HepG2 (cell line): ENCODE measurements around the gene VPREB3. TPM values are rescaled to one million over a fixed set of nuclear protein-coding genes. Genes with fewer than 3 reads are reported as not detected.

Experiments
- FOXP1 ChIP-seq, 2 experiments: fragments of 450-650 bp in 1 of 2; IDR thresholded peaks; 2 replicates each; pipeline ENCODE4 v1.6.1; 2017 to 2018; ENCODE audit warnings: antibody characterized with exemption in 1 of 2
- KAT8 ChIP-seq: IDR thresholded peaks from 2 replicates; pipeline ENCODE4 v1.6.1; 2016; ENCODE audit warnings: missing genetic modification reagents, missing compliant biosample characterization
- KDM5A ChIP-seq: fragments of 200-600 bp; sonication (generic); IDR thresholded peaks from 2 replicates; pipeline ENCODE4 v1.7.0; 2018; ENCODE audit warnings: antibody characterized with exemption, mild to moderate bottlenecking, low read length, borderline replicate concordance
- KDM5B ChIP-seq: sonication (generic); formaldehyde crosslinking; IDR thresholded peaks from 2 replicates; pipeline ENCODE4 v1.4.0; 2020; ENCODE audit warnings: missing genetic modification reagents, mild to moderate bottlenecking, borderline replicate concordance
- MLXIP ChIP-seq: sonication (generic); formaldehyde crosslinking; IDR thresholded peaks from 2 replicates; pipeline ENCODE4 v1.9.0; 2021; ENCODE audit warnings: missing genetic modification reagents, borderline replicate concordance
- MTA1 ChIP-seq: sonication (generic); formaldehyde crosslinking; IDR thresholded peaks from 2 replicates; pipeline ENCODE4 v1.4.0; 2020; ENCODE audit warnings: missing genetic modification reagents, mild to moderate bottlenecking, borderline replicate concordance
- NFRKB ChIP-seq: fragments of 450-650 bp; IDR thresholded peaks from 2 replicates; pipeline ENCODE4 v1.6.1; 2017
- NKX3-1 ChIP-seq: sonication (generic); formaldehyde crosslinking; IDR thresholded peaks from 2 replicates; pipeline ENCODE4 v1.5.0; 2020; ENCODE audit warnings: missing genetic modification reagents
- NONO ChIP-seq, 2 experiments: fragments of 450-650 bp in 1 of 2; sonication (generic) in 1 of 2; formaldehyde crosslinking in 1 of 2; IDR thresholded peaks in 1 of 2; conservative IDR thresholded peaks in 1 of 2; 2 replicates each; pipeline versions ENCODE4 v1.6.1 to v1.8.0; 2017 to 2022; ENCODE audit warnings: mild to moderate bottlenecking in 1 of 2, missing genetic modification reagents in 1 of 2, moderate library complexity in 1 of 2
- POLR2G ChIP-seq: fragments of 200-400 bp; formaldehyde crosslinking; IDR thresholded peaks from 2 replicates; pipeline ENCODE4 v1.6.1; 2018; ENCODE audit warnings: mild to moderate bottlenecking, low read depth, low read length, moderate library complexity
- RAD21 ChIP-seq: fragments of 450-650 bp; formaldehyde crosslinking; IDR thresholded peaks from 2 replicates; pipeline ENCODE4 v1.5.0; 2020; ENCODE audit warnings: mild to moderate bottlenecking
- SP5 ChIP-seq: IDR thresholded peaks from 2 replicates; pipeline ENCODE4 v1.6.1; 2016; ENCODE audit warnings: low read depth, borderline replicate concordance
- THAP11 ChIP-seq: IDR thresholded peaks from 2 replicates; pipeline ENCODE4 v1.6.1; 2016; ENCODE audit warnings: missing biosample characterization, missing genetic modification reagents
- ZBTB20 ChIP-seq: sonication (generic); formaldehyde crosslinking; IDR thresholded peaks from 2 replicates; pipeline ENCODE4 v1.8.1; 2023; ENCODE audit warnings: missing genetic modification reagents, low read depth, mild to moderate bottlenecking, borderline replicate concordance
- ZNF180 ChIP-seq: sonication (generic); formaldehyde crosslinking; IDR thresholded peaks from 2 replicates; pipeline ENCODE4 v1.4.0; 2020; ENCODE audit warnings: low read depth, missing genetic modification reagents, borderline replicate concordance
- ZNF407 ChIP-seq: sonication (generic); formaldehyde crosslinking; IDR thresholded peaks from one replicate; pipeline ENCODE4 v1.5.1; 2020; ENCODE audit warnings: mild to moderate bottlenecking, missing genetic modification reagents; ENCODE audit errors: not compliant biosample characterization
- ZNF564 ChIP-seq: sonication (generic); formaldehyde crosslinking; IDR thresholded peaks from 2 replicates; pipeline ENCODE4 v1.8.1; 2023; ENCODE audit warnings: mild to moderate bottlenecking, missing genetic modification reagents
- ZSCAN21 ChIP-seq: sonication (generic); formaldehyde crosslinking; IDR thresholded peaks from 2 replicates; pipeline ENCODE4 v1.8.0; 2022; ENCODE audit warnings: mild to moderate bottlenecking, missing genetic modification reagents, moderate library complexity, borderline replicate concordance
- polyA plus RNA-seq, 8 experiments: library from polyadenylated mRNA; depleted of rRNA in 3 of 8; stranded (reverse) in 7 of 8; unstranded in 1 of 8; fragments of >200 nt; fragmentation: Illumina TruSeq in 4 of 8; extraction: Trizol in 4 of 8; gene quantifications; 2 replicates each; pipeline versions ENCODE4 v1.2.1 to v1.2.3, GENCODE V29; 2011 to 2016; ENCODE audit warnings: low read depth in 4 of 8, missing spikeins in 1 of 8, mixed read lengths in 1 of 8; ENCODE audit not compliant: insufficient read depth in 1 of 8
- total RNA-seq, 5 experiments: library from RNA; depleted of rRNA; stranded (reverse); fragments of >200 nt; fragmentation: Illumina TruSeq; extraction: Trizol; gene quantifications; 2 replicates each; pipeline ENCODE4 v1.2.3, GENCODE V29; 2016; ENCODE audit warnings: low read depth in 1 of 5

VPREB3 gene
- total and polyA plus RNA-seq, 2 of the 13 experiments (the other 11 are each of a cell fraction or from before 2014, with no cell fraction given), result 0.22 TPM; not detected in 1

DNA sequence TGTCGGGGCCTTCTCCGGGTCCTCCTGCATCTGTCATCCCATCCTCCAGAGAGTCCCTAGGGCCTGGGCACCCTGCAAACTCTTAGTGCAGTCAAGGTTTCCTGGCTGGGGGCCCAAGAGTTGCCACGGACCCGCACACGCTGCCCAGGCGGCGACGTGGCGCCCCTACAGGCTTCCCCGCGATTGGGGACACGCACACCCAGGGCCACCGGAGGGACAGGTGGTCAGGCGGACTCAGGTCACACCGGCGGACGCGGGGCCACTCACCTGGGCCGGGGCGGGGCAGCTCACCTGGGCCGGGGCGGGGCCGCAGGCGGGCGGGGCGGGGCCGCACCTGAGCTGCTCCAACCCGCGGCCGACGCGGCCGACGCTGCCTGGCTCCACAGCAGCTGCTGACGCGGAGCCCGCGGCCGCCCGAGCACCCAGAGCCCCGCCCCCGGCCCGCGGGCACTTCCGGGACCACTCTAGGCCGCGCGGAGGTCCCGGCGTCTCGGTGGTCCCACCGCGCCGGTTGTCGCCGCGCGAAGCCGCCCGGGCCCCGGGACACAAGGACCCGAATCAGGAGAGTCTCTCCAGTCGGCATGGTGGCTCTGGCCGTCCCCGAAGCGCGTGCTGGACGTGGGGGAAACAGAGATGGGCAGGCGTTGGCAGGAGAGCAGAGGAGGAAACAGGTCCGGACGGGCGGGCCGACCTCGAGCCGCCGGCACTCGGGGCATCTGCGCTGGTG lies 3.3 kb downstream of the VPREB3 start, which contains the start of gene ZNF70 (continued):
- peak; percentile 67; the same call in 1 of the 2 replicates for TF ChIP-seq KDM5B
- 0 out of 2 replicates have a peak, but pooled peaks have one; percentile 13 for TF ChIP-seq ZNF564 (CRISPR knock-in tag)
- TF ChIP-seq ZNF407 (CRISPR knock-in tag), result no peak
- TF ChIP-seq MLXIP (CRISPR knock-in tag), result no peak
- no peak for TF ChIP-seq NKX3-1
- TF ChIP-seq ZBTB20, result 0 out of 2 replicates have a peak, but pooled peaks have one; percentile 45
- 0 out of 2 replicates have a peak, but pooled peaks have one; percentile 18 for TF ChIP-seq MTA1 (CRISPR knock-in tag)
- TF ChIP-seq RAD21, result peak; percentile 29; the same call in 1 of the 2 replicates
- TF ChIP-seq NFRKB, result no peak
- 0 out of 2 replicates have a peak, but pooled peaks have one; percentile 72 for TF ChIP-seq ZSCAN21
- TF ChIP-seq KAT8, result peak; percentile 57; the same call in 1 of the 2 replicates
- peak; percentile 57; the same call in 1 of the 2 replicates for TF ChIP-seq SP5
- TF ChIP-seq THAP11 (CRISPR knock-in tag), result peak; percentile 66
- no peak for TF ChIP-seq FOXP1 (IDR thresholded peaks at IDR 0.05)
- no peak for TF ChIP-seq FOXP1 (CRISPR knock-in tag; IDR thresholded peaks at IDR 0.05)
- peak; percentile 27; the same call in 1 of the 2 replicates for TF ChIP-seq KDM5A
- peak; percentile 83 for TF ChIP-seq POLR2G
- TF ChIP-seq ZNF180, result no peak
- no peak for TF ChIP-seq NONO (IDR thresholded peaks at IDR 0.05)
- TF ChIP-seq NONO (CRISPR knock-in tag; conservative IDR thresholded peaks at IDR 0.05), result peak; percentile 66
